Left renal cortex interstitium (tissue), 4 donors: ENCODE results near the gene GYG1. TPM values are rescaled to one million over a fixed set of nuclear protein-coding genes. Genes with fewer than 3 reads are reported as not detected.

Experiments
- DNase-seq, 4 donors: peaks; one replicate each; pipeline ENCODE4 v3.0.0-alpha.2; 2013; ENCODE audit warnings: low read depth in 4 of 4, low spot score in 2 of 4, missing footprints in 1 of 4
- polyA plus RNA-seq, 4 donors: library from polyadenylated mRNA; unstranded; fragments of 120-200 nt; gene quantifications; one replicate each; pipeline ENCODE4 v1.2.1, GENCODE V29; 2013; ENCODE audit not compliant: insufficient read length in 4 of 4

Gene GYG1
- 10 to 100 TPM; 23.0 to 32.2 (median 29.3) TPM for polyA plus RNA-seq

DNA sequence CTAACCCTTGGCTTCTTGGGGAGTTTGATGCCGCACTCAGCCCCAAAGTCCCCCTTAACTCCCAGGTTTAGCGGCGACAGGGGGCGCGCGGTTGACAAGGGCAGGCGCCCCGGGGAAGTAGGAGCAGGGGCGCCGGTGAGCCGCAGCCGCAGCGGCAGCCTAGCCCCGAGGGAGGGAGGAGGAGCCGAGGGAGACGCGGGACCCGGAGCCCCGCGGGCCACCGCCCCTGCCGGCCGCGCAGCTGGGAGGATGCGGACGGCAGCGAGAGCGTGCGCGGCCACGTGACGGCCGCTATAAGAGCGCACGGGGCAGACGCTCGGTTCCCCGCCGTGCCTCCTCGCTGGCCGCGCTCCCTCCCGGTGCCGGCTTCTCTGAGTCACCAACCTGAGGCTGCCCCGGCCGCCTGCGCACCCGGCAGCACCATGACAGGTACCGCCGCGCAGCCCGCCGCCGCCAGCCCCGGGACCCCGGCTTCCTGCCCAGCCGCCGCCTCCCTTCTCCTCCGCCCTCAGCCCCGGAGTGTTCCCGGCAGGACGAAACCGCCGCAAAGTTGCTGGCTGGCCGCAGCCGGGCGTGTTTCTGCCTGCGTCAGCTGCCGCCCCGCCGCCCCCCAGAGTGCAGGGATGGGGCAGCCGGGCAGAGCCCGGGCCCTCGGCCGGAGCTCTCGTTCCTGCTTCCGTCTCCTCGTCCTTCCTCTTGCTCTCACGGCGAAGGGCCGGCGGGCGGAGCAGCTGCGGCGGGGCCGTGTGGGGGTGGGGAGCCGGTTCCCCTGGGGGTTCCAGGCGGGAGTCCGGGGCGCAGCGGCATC is at the start of gene GYG1:
GYG1 (plus strand) TSS at position 322 of the 808 bp plus-strand sequence; CDS start at position 423, 101 bp downstream.
- DNase-seq = peak in 2 of 4 donors; percentile 46 to 58

DNA sequence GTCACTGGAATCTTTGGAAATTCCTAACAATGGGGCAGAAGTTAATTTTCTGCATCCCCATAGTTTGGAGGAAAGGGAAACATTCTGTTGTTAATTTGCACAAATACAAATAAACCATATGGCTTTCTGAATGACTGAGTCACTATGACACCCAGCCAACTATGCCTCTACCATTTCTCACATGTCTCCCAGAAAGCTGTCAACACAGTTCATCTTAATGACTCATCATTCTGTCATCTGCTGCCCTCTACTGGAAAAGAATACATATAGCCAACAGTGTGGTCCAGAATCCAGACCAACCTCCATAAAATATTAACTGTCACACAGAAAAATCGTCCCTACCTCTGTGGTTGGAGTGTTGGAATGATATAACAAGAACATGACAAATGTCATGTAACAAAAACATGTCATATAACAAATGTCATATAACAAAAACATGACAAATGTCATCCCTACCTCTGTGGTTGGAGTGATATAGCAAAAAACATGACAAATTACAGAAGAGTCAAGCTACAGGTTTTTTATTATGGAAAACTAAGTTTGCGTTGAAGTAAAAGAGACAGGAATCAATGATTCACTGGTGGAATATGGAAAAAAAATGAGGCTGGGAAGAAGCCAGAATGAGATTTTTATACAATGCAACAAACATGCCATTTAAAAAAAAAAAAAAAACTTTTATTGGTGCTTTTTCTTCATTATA is 47.7 kb upstream of the GYG1 start:
- DNase-seq = peak in 3 of 4 donors; percentile 28 to 39 (median 34)

DNA sequence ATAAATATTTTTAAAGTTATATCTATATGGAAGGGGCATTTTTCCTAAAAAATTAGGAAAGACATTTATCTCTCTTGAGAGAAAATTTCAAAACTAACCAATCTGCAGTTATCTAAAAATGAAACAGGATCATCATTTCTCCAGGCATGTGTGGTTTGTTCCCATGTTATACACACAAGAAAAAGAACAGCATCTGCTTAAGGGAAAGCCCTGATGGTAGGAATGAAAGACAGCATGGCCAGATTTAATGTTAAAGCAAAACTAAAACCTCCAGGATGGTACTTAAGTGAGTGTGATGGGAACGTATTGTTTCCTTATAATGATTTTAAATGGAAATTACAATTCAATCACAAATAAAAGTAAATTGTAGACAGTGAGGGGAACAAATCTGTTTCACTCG is 46.2 kb upstream of the GYG1 start:
- no peak for DNase-seq

DNA sequence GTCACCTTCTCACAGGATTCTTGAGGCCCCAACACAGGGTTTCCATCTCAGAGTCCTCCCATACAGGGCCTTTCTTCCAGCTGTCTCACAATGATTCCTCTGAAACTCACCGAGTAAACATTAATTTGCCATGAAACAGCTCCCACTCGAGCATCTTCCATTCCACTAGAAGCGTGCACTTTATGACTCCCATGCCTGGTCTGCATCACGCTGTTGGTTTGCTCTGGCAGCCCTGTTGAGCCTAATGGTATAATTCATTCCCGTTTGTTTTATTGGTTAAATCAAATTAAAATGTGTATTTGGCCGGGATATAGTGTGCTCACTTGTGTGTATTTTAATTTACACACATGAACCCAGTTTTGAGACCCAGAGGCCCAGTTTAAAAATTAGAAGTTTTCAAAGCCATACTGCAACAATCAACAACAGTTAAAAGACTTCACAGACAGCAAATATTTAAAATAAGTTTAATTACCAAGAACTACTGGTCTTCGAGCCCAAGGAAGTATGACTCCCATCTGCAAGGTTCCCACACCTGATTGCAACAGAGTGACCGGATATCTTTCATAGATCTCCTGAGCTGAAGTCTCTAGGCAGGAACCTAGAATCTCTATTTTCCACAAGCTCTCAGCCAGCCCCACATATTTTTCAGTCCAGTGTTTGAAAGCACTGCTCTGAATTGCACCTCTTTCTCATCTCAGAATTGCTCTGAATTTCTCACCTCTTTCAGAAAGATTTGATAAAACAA is 42.3 kb upstream of the GYG1 start:
- DNase-seq = no peak

DNA sequence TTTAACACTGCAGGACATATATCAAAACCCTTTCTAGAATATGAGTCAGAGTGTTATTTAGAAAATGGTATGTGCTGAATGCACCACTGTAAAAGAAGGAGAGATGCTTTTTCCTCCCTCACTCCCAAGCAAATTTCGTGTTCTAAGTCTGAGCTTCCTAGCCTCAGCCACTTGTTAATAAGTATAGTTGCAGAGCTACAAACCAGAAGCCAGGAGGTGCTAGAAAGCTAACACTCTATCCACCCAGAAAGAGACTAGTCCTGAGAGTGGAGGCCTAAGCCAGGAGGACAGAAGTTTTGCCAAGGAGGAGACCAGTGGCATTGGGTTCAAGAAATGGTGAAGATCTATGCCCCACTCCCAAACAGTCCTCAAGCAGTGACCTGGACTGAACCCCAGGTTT is 40.5 kb upstream of the GYG1 start:
- no peak for DNase-seq

DNA sequence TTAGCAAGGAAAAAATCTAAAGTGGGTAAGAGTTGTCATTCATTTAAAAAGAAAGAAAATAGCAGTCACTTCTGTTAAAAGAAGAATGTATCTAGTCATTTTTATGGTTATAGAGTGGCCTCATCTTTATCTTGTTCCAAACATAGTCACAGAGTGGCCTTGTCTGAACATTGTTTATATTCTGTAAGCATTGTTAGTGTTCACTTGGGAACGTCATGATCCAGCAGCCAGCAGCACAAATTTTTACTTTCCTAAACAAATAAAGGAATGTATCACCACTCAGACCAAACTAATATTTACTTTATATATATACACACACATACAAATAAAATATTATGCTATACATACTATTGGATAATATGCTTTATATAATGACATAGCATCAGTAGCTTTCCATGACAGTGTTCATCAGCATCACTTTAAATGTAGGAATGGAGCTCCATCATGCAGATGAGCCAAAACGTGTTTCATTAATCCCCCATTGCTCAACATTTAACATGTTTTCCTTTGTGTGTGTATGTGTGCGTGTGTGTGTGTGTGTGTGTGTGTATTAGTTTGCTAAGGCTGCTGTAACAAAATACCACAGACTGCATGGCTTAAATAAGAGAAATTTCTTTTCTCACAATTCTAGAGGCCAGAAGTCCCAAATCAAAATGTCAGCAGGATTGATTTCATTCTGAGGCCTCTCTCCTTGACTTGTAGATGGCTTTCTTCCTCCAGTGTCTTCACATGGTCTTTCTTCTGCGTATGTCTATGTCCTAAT is 39.6 kb upstream of the GYG1 start:
- DNase-seq = no peak

DNA sequence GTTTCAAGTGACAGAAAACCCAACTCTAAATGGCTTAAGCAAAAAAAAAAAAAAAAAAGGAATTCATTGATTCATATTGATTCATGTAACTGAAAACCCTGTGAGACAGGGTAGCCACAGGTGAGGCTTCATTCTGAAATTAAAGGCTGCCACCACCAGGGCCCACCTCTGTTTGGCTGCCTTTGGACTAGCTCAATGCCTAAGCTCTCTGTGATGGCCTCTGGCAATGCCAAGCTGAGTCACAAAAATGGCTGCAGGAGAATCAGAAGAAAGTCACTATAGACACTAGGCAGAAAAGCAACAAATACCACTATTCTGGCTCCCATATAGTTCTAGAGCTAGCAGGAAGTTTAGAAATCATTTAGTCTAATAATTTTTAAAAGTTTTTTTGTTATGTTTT is 38.2 kb upstream of the GYG1 start:
- no peak for DNase-seq

DNA sequence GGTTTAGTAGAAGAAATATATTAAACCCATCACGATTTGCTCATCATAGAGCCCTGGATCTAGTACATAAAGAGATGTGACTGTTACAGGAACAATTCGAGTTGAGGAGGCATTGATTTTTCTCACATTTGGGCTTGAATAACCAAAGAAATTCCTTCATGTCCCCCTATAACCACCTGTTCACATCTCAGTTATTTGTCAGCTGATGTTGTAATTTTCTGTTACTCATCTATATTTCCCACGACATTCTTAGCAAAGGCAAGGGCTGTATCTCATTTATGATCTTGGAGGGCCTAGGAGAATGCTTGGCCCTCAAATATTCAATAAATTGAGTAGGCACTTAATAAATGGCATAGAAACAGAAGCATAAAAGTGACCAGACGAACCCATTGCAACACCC is 36.4 kb upstream of the GYG1 start:
- no peak for DNase-seq

DNA sequence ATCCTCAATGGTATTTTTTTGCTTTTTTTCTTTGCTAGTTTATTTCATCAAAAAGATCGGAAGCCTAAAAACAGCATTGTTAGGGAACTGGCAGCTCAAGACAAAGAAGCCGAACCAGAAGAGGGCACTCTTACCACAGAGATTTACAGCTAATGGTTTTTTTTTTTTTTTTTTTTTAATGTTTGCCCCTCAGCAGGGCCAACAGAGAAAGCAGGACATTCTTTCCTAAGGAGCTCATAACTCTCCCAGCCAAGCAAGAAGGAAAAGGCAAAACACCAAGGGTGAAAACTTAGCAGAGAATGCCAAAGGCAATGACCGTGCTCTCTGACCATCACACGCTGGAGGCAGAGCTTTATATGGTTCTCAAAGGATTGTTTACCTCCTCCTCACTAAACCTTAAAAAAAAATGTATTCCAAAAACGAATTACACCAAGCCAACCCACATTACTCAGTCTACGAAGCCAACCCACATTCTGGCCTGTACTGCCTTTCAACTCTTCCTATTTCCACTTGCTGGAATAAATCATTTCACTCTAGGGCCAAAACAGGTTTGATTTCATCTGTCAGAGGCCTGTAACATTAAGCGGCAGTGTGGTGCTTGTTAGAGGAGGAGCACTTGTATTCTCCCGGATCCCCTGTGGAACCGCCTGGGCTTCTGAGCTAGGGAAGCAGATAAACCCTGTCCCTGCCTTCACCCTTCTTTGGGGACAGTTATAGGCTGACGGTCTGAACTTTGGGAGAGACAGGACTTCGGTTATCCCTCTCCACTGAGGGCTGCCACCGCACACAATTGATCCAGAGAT is 35.6 kb upstream of the GYG1 start:
- DNase-seq = peak; percentile 42 to 58 (median 54)

DNA sequence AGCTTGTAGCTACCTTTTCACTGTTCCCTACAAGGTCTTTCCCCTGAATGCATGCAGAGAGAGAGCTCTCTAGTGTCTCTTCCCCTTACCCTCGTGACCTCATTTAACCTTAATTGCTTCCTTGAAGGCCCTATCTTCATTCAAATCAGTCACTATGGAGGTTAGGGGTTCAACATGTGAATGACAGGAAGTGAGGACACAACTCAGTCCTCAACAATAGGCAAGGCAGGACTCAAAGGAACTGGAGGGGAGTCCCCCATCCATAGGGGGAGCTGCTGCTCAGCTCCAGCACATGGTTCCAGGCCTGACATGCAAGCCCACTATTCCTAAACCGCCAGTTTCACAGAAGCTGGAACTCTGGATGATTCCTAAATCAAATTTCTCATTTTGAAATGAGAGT is 33.8 kb upstream of the GYG1 start:
- DNase-seq = no peak

DNA sequence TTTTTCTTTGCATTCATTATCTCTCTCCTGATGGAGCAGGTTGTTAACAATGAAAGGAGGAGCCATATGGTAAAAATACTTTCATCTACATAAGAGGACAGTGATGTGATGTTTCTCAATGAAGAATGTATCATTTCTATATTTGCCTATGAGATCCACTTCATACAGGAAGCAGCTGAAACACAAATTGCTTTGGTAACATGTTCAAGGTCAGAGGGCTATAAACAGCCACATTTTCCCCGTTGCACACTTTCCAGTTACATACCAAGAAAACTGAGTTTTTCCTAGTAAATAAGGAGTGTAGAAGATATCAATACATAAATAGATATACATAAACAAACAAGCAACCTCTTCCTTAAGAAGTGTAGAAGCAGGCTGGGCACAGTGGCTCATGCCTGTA is 32.6 kb upstream of the GYG1 start:
- no peak for DNase-seq

DNA sequence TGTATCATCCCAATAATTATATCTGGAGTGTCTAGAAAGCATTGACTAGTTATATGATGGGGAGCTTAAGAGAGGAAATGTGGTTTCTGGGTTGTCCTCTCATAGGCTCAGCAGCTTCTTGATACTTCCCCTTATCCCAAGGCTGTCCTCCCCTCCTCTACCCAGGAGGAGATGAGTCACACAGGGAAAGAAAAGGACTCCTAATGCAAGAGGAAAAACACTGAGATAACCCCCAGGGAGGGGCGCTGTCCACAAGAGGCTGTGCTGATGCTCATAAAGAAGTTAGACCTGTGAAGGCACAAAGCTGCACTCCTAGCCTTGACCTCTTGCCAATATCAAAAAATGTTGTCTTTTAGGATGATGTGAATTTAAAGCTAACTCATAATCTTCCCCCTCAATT is 28.8 kb upstream of the GYG1 start:
- no peak for DNase-seq

DNA sequence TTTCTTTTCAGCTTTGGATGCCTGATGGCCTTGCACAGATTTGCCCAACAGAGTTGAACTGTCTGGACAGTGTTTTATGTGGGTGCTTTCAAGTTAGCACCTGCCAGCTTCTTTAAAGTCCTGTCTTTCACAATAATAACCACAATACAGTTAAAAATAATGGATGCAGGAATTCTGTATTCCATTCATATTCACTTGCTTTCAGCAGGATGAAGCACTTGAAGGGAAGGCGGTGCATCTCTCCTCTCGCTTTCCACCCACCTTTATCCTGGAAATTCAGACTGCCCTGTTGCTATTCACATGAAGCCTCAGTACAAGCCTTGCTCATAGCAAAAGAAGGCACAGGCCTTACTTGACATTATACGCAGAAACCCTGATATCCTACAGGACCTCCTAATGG is 26.5 kb upstream of the GYG1 start:
- DNase-seq = no peak

DNA sequence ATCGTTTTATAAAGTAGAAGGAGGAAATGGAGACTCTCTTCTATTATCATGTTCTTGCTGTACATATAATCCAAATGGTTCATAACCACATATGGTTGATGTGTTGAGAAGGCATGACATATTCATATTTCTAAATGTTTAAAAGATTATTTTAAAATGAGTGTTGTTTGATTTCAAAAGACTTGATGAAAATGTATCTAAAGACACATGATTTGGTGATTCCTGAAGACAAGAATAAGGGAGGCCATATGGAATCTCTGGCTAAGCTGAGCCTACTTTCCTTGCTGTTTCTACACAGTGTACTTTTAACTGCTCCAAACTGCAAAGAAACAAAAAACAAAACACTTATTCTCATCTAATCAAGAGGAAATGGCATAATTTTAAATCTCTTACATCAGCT is 23.0 kb upstream of the GYG1 start:
- DNase-seq = no peak

DNA sequence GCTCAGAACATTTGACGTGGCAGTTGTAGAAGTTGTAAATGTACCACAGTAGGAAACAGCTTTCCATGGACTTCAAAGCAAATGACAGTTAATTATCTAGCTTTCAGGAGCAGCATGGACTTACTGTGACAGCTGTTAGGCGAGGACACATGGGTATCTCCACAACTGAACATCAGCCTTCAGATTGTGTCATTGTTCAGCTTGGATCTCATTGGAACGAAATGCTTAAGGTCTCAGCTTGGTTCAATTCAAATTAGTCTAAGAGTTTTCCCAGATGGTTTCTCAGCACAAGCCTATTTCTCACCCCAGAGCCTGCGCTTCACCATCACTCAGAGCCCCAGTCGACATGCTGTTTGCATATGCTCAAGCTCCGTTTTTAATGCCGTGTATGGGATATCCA is 21.1 kb upstream of the GYG1 start:
- no peak for DNase-seq

DNA sequence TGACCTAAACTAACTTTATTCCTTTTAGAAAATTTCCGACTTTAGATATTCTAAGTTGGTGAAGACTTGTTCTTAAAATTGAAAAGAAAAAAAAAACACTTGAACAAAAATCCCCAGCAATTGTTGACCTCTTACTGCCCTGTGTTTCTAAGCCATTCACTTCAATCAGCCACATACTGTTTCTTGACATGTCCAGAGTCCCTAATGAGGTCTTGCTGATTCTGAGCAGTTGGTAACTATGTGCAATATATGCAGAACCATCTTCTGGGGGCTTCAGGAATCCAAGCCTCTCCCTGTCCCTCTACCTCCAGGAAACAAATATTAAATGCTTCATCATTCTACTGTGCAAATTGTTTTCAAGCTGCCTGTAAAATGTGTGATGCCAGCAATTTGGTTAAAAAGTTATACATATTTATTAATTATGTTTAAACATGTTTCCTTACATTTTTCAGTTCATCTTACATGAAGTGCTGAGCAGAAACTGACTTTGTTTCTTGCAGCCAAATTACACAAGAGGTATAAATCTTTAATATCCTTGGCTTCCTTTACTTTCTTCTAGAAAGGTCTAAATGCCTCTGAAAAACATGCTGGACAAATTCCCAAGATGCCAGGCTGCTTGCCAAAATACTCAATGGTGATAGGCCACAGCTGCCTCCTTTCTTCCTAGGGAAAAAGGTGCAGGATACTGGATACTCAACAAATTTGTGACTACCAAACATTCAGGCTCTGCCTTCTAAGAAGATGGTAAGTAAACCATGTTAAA is 19.8 kb upstream of the GYG1 start:
- peak in 1 of 4 donors; percentile 47 for DNase-seq

DNA sequence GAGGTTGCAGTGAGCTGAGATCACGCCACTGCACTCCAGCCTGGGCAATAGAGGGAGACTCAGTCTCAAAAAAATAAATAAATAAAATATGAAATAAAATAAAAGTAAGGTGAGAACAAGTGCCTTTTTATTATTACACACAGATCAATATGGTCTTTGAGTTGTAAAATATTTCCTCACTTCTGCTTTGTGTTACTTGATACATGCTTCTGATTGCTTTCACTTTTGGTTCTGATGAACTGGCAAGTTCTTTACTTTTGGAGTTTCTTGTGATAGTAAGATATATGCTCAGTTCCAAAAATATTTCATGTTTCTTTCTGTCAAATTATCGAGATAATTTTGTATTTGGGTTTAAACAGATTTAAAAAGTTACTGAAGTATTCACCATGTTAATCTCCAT is 16.6 kb upstream of the GYG1 start:
- no peak for DNase-seq

DNA sequence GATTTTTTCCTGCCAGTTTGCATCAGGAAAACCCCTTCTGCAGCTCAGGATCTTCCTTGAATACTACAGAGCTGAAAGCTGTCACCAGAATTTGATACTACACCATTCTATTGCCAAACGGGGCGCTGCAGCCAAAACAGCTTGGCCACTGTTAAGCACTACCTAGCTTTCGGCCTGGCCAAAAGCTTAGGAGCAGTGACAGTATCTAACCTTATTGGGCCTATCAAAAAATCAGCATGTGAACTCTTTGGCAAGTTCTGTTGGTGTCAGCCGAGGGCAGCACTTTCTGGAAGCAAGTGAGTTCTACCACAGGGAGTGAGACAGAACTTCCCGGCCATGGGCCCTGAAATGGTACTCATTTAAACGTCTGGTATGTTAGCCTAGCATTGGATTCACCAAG is 16.1 kb upstream of the GYG1 start:
- no peak for DNase-seq

DNA sequence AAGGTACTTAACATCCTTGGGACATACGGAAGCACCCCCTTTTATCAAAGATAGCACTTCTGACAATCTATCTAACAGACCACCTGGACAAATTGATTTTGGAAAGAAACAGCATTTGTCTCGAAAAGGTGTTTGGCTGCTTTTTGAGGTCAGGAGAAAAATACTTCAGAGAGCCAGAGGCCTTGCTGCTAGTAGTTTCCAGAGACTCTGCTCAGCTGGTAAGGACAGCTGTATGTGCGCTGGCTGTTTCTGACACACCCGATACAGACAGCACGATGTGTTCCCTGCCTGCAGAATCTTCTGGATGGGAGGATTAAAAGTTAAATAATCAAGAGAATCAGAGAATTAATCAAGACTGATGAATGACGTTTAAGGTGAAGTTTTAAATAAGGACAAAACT is 15.6 kb upstream of the GYG1 start:
- no peak for DNase-seq
